ENCODE results near the gene SVOP.

- TF ChIP-seq CTCF (conservative IDR thresholded peaks at IDR 0.05 in 1 of 2, IDR thresholded peaks at IDR 0.05 in 1 of 2; ENCODE audit: extremely low read depth in 1 of 2, insufficient read depth in 1 of 2, low read depth in 1 of 2, low read length in 2 of 2) = no peak
- no peak for TF ChIP-seq EZH2 (IDR thresholded peaks at IDR 0.05; ENCODE audit: borderline replicate concordance, low read length)
These were observed 6.9 kb upstream of the SVOP start for GRCh38 chr12:109027767-109028166.

All from mammary epithelial cell (primary cell).